Urinary bladder (tissue), 4 donors: ENCODE data around the gene TMEM218. TPM values are rescaled to one million over a fixed set of nuclear protein-coding genes. Genes with fewer than 3 reads are reported as not detected.
"Not testable (repeated sequence)": the region's sequence is repeated elsewhere in the genome, so short reads cannot be mapped to it uniquely, and the experiment has no call there.

ENCODE experiments used
- DNase-seq: peaks from one replicate; pipeline ENCODE4 v3.0.0-alpha.2; 2015; ENCODE audit errors: extremely low spot score
- H3K27ac ChIP-seq: one replicate; pipeline ENCODE4 v1.5.1; 2013; ENCODE audit warnings: low read depth, mild to moderate bottlenecking, moderate library complexity
- H3K36me3 ChIP-seq: one replicate; pipeline ENCODE4 v1.6.1; 2013; ENCODE audit warnings: mild to moderate bottlenecking, moderate library complexity; ENCODE audit not compliant: insufficient read depth
- H3K4me1 ChIP-seq: one replicate; pipeline ENCODE4 v1.6.1; 2013; ENCODE audit warnings: mild to moderate bottlenecking, moderate library complexity; ENCODE audit not compliant: insufficient read depth
- H3K4me3 ChIP-seq: one replicate; pipeline ENCODE4 v1.5.1; 2013; ENCODE audit warnings: low read depth, low read length
- WGBS: extraction: QIAGEN DNeasy Blood & Tissue Kit; methylation state at CpG from one replicate; pipeline ENCODE4 v1.1.7; 2013; 5-methylcytosine and 5-hydroxymethylcytosine counted together
- polyA plus RNA-seq: library from polyadenylated mRNA; stranded (reverse); fragments of 200-250 nt; gene quantifications from one replicate; pipeline ENCODE4 v1.2.3, GENCODE V29; 2013
- total RNA-seq: library from RNA; depleted of rRNA; stranded (reverse); fragments of >200 nt; gene quantifications from one replicate; pipeline ENCODE4 v1.2.3, GENCODE V29; 2014
- donor health status: healthy with polysubstance abuse.
- donor health status: healthy.

TMEM218 gene
- total and polyA plus RNA-seq, 2 donors, result 35.3 to 38.5 TPM

DNA sequence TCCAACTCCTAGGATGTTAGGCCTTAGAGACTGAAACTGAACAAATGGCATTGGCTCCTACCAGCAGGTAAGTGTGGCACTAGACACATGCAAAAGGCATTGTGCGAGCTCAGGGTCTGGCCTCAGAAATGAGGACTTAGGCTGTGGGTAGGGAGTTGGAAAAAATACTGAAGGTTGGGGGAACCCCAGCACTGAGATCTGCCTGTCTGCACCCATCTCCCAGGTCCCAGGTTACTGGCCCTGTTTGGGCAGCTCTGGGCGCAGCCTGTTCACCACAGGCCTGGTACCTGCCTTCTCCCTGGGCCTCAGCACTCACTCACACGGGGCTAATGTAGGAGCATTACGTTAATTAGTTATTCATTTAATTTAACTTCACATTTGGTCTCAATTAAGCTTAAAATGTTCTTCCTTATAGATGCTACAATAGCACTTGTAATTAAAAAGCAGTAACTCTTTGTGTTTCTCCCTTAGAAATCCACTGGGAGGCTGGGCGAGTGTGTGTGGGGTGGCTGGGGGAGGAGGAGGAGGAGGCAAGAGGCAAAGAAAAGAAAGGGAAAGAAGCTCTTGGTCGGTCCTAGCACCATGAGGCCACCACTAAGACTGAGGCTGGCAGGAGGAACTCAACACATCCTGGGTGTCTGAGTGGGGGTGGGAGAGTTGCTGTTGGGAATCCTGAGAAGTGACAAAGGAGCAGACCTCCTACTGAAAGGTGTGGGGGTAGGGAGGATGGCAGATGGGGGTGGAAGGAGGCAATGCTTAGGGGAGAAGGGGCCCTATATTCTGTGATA is 19.4 kb downstream of the TMEM218 start:
- H3K4me3 ChIP-seq, result no peak overlapping the region
- no peaks in the 10 kb centered on the region for H3K36me3 ChIP-seq
- no peak overlapping the region for H3K27ac ChIP-seq
- DNase-seq, result no peak
- 87% methylated on average over 6 of the region's 6 CpGs for WGBS
- no peaks in the 10 kb centered on the region for H3K4me1 ChIP-seq

GRCh38 chr11:125091247-125091876 is 20.1 kb downstream of the TMEM218 start:
- no peaks in the 10 kb centered on the region for H3K36me3 ChIP-seq
- no peaks in the 10 kb centered on the region for H3K4me1 ChIP-seq
- H3K4me3 ChIP-seq, result no peak overlapping the region
- DNase-seq, result peak; percentile 35
- H3K27ac ChIP-seq, result no peak overlapping the region
- WGBS, result 38% methylated on average over 5 of the region's 5 CpGs

GRCh38 chr11:125090816-125091215 is 20.6 kb downstream of the TMEM218 start:
- 79% methylated on average over 6 of the region's 6 CpGs for WGBS
- H3K4me1 ChIP-seq, result no peaks in the 10 kb centered on the region
- no peaks in the 10 kb centered on the region for H3K36me3 ChIP-seq
- H3K4me3 ChIP-seq, result no peak overlapping the region
- no peak overlapping the region for H3K27ac ChIP-seq
- DNase-seq, result no peak

- not testable (repeated sequence) for H3K36me3 ChIP-seq, DNase-seq, H3K4me1 ChIP-seq, H3K27ac ChIP-seq, H3K4me3 ChIP-seq
- 61% methylated on average over 10 of the region's 10 CpGs for WGBS
These were observed 21.3 kb downstream of the TMEM218 start for GRCh38 chr11:125090151-125090550.

DNA sequence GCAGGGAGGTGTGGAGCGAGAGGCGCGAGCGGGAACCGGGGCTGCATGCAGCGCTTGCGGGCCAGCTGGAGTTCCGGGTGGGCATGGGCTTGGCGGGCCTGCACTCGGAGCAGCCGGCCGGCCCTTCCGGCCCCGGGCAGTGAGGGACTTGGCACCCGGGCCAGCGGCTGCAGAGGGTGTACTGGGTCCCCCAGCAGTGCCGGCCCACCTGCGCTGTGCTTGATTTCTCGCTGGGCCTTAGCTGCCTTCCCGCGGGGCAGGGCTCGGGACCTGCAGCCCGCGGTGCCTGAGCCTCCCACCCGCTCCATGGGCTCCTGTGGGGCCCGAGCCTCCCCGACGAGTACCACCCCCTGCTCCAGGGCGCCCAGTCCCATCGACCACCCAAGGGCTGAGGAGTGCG is 21.9 kb downstream of the TMEM218 start:
- H3K27ac ChIP-seq, H3K4me3 ChIP-seq, H3K36me3 ChIP-seq, DNase-seq, H3K4me1 ChIP-seq: not testable (repeated sequence)
- WGBS, result 91% methylated on average over 31 of the region's 31 CpGs

- no peaks in the 10 kb centered on the region for H3K36me3 ChIP-seq
- no peak overlapping the region for H3K27ac ChIP-seq
- WGBS, result 82% methylated on average over 20 of the region's 20 CpGs
- H3K4me3 ChIP-seq, result no peak overlapping the region
- DNase-seq, result no peak
- H3K4me1 ChIP-seq, result no peaks in the 10 kb centered on the region
These were observed 22.6 kb downstream of the TMEM218 start for GRCh38 chr11:125088576-125089455.

DNA sequence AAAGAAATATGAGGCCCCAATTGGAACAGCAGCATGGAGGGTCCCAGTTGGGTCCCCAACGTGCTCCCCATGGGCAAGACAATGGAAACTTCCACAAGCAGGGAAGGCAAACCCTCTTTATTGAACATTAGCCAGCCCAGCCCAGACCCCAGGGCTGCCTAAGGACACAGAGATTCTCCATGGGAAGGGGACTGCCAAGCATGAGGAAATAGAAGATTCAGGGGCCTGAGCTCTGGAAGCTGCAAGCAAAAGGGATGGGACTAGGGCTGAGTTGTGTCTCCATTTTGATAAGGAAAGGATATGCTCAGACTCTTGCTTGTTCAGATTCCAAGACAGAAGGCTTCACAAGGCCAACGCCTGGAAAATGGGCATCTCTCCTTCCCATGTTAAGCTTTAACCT is 23.3 kb downstream of the TMEM218 start:
- no peak overlapping the region for H3K27ac ChIP-seq
- H3K36me3 ChIP-seq, result no peaks in the 10 kb centered on the region
- no peaks in the 10 kb centered on the region for H3K4me1 ChIP-seq
- H3K4me3 ChIP-seq, result no peak overlapping the region
- DNase-seq, result no peak
- 78% methylated on average over 2 of the region's 2 CpGs for WGBS

DNA sequence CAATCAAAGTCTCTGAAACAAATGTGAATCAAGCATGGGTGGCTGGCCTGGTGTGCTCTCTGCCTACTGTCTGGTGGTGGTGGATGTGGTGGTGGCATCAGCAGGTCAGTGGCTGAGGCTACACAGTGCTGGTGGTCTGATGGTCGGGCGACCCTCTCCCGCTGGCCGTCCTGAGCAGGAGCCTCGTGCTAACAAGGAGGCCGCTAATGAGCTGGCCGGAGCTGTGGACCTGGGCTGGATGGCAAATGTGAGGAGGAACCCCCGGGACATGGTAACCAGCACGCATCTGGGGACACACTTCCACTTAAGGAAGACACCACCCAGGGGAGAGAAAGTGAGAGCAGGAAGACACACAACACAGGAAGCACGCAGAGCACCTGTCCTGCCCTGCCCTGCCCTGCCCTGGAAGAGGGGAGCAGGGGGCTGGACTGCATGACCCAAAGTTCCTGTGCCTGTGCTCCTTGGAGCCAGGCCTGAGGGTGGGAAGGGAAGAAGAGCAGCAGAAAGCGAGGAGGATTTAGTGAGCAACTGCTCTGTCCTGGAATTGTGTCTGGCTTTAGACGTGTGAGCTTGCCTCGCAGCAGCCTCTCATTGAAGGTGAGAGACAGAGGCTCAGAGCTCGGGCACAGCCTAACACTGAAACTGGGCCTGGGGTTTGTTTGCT is 24.7 kb downstream of the TMEM218 start:
- Histone ChIP-seq H3K4me1 (no peaks in the 10 kb centered on the region), H3K36me3 (no peaks in the 10 kb centered on the region), H3K4me3 (no peak overlapping the region), H3K27ac (no peak overlapping the region)
- DNase-seq, result no peak
- 82% methylated on average over 14 of the region's 14 CpGs for WGBS

DNA sequence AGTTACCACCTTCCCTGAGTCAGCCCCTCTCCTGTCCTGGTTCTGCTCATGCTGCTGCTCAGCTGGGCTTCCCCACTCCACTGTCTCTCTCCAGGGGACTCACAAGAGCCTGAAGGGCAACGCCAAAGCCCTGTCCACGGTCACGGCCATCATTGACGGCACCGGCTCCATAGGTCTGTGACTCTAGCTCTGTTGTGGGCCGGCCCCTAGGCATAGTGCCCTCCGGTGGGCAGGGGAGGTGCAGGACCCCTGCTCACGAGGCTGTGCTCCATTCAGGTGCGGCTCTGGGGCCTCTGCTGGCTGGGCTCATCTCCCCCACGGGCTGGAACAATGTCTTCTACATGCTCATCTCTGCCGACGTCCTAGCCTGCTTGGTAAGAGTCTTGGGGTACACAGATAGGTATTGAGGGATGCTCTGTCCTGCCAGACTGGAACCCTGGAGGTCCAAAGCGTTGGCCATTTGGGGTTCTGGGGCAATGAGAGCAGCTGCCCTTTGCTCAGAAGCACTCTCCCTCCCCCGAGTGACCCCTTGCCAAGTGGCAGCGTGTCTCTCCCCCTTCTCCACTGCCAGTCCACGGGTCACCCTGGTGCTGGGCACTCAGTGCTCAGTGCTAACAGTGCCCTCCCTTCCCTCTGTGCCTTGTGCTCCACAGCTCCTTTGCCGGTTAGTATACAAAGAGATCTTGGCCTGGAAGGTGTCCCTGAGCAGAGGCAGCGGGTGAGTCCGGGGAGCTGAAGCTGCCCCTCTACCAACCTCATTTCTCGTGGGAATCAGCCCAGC is 25.9 kb downstream of the TMEM218 start:
- Histone ChIP-seq H3K4me1 (no peaks in the 10 kb centered on the region), H3K27ac (no peak overlapping the region), H3K36me3 (no peaks in the 10 kb centered on the region), H3K4me3 (no peak overlapping the region)
- DNase-seq, result no peak
- WGBS, result 79% methylated on average over 20 of the region's 20 CpGs

DNA sequence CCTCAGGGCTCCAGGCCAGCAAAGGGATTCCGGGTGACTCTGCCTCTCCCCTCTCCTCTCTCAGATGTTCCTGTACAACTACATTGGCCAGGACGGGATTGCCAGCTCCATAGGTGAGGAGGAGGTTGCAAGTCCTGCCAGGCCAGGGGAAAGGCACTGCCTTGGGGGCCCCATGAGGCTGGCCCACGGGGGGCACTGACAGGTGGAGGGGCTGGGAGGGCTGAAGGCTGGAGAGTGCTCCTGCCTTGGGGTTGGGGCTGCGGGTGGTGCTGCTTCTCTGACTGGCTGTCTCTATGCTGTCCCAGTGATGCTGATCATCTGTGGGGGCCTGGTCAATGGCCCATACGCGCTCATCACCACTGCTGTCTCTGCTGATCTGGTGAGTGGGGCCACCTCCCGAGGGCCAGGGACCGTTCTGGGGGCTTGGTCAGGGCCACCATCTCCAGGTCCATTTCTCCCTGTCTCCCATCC is 26.6 kb downstream of the TMEM218 start:
- 82% methylated on average over 8 of the region's 8 CpGs for WGBS
- no peak overlapping the region for H3K27ac ChIP-seq
- no peak for DNase-seq
- H3K4me3 ChIP-seq, result no peak overlapping the region
- H3K4me1 ChIP-seq, result no peaks in the 10 kb centered on the region
- no peaks in the 10 kb centered on the region for H3K36me3 ChIP-seq

GRCh38 chr11:125084057-125084416 is 27.4 kb downstream of the TMEM218 start:
- WGBS, result 92% methylated on average over 11 of the region's 11 CpGs
- no peak overlapping the region for H3K27ac ChIP-seq
- DNase-seq, result no peak
- no peaks in the 10 kb centered on the region for H3K4me1 ChIP-seq
- H3K36me3 ChIP-seq, result no peaks in the 10 kb centered on the region
- H3K4me3 ChIP-seq, result no peak overlapping the region

DNA sequence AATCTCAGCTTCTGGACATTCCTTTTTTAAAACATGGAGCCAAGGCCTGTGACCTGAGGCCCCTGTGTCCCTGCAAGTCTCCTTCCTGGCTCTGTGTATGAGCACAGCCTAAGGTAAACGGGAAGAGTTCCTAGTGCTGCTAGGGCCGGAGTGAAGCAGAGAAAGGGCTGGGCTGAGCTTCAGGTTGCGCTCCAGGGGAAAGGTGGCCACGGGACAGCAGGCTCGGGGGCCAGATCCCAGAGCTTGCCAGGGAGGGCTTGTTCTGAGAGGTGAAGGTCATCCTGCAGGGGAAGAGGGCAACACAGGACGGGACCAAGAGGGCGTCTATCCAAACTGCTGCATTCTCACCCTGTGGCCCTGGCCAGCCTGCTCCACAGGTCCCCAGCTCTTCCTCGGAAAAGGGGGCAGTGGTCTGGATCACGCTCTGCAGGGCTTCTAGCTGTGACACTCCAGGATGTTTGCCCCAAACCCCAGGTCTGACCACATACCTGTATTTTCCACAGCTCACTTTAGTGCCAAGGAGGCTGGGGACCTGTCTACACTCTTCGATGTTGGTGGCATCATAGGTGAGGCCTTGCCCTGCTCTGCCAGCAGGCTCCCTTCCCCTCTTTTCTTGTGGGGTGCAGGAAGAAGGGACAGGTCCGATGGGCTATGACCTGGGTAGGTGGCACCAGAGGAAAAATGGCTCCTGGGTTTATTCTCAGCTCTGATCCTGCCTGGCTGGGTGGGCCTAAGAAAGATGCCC is 27.9 kb downstream of the TMEM218 start:
- H3K27ac ChIP-seq, result peak overlapping the region; percentile 76
- no peaks in the 10 kb centered on the region for H3K36me3 ChIP-seq
- 67% methylated on average over 11 of the region's 11 CpGs for WGBS
- DNase-seq, result no peak
- no peaks in the 10 kb centered on the region for H3K4me1 ChIP-seq
- H3K4me3 ChIP-seq, result no peak overlapping the region
